ENCODE measurements around the gene SEPHS1.
A peak's percentile ranks its signal among the peaks of the same experiment; 100 is the strongest.
"Not testable (repeated sequence)": the region's sequence is repeated elsewhere in the genome, so short reads cannot be mapped to it uniquely, and the experiment has no call there.

Gene SEPHS1

DNA sequence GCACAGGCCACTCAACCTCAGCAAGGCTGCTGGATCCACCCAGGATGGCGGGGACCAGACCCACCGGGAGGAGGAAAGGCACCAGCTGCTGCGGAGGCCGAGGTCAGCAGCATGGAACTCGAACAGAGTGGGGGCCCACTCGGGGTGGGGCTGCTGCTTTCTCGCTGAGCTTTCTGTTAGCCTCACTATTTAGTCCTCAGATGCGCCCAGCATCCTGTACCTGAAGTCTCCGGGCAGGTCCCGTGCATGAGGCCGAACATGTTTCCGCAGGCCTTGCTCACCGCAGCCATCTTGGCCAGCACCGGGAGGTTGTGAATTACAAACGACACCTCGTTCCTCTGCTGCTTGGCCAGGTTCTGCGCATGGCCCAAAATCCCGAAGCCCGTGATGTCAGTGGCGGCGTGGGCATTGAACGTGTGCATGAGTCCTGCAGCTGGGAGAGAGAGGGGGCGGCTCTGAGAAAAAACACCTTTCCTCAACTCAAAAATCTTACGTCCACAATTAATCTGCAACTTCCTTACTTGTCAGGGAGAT is 25.4 kb downstream of the SEPHS1 start:
- DNase-seq = no peak

DNA sequence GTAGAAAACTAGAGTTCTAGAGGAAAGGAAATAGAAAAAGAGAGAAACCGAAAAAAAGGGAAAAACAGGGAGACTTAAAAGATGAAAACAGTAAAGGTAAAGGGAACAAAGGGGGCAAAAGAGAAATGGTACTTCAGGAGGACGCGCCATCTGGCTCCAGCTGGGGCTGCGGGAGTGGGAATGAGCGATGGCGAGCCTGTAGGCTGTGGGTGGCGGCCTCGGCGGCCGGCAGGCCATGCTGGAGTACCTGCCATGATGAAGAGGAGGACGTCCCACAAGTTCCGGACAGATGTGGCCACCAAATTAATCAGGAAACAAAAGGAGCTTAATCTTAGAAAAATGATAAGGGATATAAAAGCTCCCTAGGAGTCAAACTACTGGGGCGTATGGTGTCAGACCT is 26.5 kb downstream of the SEPHS1 start:
- DNase-seq = no peak

DNA sequence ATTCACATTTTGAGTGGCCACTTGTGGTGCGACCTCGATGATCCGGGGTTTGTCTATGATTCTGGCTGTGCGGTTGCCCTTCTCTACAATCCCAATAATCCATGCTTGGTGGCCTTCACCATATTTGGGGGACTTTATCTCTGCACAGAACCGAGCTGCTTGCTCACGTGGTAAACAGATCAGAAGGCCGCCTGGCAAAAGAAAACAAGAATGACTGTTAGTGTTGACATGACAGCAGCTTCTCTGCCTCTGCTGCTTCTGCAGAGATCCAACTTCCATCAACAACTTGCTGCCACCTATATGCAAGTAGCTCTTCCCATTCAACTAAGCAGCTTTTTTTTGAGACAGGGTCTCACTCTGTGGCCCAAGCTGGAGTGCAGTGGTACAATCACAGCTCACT is 28.9 kb downstream of the SEPHS1 start:
- DNase-seq = no peak

DNA sequence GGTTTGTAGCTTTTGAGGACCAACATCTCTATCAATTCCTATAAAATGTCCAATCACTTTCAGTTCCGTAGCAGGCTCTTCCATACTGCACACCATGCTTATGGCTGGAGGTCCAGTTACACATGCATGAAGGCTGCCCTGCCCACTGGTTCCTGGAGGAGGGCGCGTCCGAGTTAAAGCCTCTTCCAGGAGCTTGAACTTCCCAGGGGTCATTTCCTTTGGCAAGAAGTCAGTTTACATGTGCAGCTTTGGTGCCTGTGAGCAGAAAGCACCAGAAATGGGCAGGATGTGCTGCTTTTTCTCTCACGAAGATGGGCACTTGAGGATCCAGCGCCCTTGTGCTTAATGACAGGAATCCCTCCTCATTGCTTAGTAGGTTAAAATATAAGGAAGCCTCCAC is 30.6 kb downstream of the SEPHS1 start:
- DNase-seq = no peak

DNA sequence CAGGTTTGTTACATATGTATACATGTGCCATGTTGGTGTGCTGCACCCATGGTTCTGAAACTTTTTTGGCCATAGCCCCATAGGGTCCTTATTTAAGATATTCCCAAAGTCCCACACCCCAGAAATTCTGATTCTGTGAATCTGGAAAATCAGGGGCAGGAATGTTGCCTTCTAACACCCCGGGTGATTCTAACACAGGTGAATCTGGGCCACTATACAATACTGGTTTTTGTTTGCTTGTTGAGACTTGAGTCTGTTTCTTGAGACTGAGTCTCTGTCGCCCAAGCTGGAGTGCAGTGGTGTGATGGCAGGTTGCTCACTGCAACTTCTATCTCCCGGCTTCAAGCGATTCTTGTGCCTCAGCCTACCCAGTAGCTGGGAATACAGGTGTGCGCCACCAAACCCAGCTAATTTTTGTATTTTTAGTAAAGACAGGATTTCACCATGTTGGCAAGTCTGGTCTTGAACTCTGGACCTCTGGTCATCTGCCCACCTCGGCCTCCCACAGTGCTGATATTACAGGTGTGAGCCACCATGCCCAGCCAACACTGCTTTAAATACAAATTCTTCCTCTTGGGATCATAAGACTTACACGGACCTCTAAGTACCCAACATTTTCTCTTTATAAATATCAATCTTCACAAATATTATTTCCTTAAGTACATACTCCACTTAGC is 31.3 kb downstream of the SEPHS1 start:
- DNase-seq = no peak

DNA sequence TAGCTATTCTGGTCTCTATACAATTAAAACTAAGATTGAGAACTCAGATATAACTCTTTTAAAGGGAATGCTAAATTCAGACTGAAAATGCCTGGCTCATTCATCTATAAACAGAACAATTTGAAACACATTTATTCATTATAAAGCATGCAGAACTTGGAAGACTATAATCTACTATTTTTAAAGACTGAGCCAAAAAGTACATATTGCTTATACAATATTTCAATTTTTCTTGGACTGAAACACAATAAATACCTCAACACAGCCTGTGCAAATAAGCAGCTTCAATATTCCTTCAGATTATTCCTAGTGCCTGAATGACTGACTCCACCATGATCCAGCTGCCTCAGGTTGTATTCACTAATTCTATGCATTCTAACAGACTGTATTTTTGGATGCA is 32.7 kb downstream of the SEPHS1 start:
- no peak for DNase-seq

DNA sequence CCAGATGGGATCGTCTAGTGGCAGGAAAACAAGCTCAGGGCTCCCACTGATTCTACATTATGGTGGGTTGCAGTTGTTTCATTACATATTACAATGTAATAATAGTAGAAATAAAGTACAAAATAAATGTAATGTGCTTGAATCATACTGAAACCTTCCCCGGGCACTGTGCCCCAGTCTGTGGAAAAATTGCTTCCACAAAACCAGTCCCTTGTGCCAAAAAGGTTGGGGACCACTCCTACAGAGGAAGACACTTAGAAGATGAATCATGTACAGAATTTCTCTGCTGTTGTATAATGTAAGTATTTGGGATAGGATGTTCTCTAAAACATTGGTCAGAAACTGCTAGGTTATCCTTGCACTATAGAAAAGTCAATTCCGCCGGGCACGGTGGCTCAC is 36.9 kb downstream of the SEPHS1 start:
- no peak for DNase-seq

DNA sequence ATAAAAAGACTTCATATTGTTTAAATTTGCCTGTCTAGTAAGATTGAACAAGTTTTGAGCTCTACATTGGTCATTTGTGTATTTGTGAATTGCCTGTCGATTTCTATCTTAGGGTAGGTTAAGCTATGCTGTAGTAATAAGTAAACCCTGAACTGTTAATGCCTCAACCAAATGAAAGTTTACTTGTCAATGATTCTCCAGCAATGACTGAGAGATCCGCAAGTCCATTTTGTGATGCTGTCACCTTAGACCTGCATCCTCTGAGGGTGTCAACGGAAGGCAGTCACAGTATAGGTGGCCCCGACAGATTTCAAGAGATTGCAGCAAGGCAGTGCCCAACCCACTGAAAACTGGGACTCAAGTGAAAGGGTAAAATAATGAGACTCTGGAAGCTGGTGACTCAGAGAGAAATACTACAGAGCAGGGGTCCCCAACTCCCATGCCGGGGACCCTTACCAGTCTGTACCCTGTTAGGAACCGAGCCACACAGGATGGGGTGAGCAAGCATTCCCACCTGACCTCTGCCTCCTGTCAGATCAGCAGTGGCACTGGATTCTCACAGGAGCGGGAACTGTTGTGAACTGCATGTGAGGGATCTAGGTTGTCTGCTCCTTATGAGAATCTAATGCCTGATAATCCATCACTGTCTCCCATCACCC is 37.4 kb downstream of the SEPHS1 start:
- DNase-seq = no peak

DNA sequence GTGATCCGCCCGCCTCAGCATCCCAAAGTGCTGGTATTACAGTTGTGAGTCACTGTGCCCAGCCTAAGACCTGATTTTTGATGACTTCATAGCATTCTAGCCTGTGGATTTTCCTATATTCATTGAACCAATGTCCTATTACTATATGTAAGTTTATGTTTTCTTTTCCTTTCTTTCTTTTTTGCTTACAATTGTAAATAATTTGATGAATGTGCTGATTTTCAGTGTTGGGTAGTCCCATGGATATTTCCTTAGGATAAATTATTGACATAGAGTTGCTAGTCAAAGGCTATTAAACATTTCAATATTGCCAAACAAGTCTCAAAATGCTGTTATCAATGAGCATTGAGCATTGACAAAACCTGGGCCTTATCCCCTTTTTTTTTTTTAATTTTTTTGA is 38.3 kb downstream of the SEPHS1 start:
- DNase-seq = no peak

DNA sequence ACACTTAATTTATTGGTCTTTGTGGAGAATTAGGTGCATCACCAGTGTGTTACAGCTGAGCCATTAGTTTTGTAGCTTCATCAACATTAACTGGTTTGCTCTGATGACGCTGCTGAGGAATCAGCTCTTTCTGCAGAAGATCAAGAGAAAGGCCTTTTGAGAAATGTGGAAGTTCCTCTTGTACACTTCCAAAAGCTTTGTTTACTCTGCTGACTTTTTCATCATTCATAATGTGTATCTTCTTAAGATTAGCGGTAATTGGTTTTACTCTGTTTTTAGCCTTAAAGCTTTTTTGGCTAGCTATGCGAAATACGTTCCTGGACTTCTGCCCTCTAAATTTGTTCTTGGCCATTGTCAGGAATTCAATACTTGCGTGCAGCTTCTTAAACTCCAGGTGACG is 40.0 kb downstream of the SEPHS1 start:
- peak; percentile 30 for DNase-seq

DNA sequence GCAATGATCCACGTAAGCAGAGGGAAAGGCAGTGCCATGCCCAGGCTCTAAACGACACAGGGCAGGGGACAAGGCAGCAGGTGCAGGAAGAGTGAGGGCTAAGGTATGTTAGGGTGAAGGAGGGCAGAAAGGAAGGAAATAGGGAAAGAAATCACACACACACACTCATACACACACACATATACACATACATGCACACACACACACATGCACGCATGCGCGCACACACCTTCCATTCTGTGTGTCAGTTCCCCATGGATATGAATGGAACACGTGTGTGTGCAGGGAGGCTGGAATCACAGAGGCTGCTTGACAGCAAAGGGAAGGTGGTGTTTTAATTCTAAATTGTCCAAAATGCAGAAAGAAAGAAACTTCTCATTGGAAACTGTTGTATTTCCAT is 42.0 kb downstream of the SEPHS1 start:
- no peak for DNase-seq

DNA sequence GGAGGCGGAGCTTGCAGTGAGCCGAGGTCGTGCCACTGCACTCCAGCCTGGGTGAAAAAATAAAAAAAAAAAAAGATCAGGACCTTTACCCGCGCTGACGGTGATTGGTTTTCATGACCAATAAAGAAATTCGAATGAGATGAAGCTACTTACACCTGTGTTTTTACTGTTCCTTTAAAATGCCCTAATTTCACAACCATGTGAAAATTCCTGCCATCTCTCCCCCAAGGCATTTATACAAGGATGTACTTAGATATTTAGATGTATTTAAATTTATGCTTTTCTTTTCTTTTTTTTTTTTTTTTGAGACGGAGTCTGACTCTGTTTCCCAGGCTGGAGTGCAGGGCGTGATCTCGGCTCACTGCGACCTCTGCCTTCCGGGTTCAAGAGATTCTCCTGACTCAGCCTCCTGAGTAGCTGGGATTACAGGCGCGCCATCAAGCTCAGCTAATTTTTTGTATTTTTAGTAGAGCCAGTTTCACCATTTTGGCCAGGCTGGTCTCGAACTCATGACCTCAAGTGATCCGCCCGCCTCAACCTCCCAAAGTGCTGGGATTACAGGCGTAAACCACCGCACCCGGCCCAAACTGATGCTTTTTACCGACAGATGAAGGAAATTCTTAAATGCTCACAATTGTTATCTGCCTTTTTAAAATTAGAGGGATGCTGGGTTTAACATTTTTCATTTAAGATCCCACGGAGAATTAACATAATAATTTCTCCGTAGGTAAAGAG is 45.1 kb downstream of the SEPHS1 start:
- DNase-seq = no peak

DNA sequence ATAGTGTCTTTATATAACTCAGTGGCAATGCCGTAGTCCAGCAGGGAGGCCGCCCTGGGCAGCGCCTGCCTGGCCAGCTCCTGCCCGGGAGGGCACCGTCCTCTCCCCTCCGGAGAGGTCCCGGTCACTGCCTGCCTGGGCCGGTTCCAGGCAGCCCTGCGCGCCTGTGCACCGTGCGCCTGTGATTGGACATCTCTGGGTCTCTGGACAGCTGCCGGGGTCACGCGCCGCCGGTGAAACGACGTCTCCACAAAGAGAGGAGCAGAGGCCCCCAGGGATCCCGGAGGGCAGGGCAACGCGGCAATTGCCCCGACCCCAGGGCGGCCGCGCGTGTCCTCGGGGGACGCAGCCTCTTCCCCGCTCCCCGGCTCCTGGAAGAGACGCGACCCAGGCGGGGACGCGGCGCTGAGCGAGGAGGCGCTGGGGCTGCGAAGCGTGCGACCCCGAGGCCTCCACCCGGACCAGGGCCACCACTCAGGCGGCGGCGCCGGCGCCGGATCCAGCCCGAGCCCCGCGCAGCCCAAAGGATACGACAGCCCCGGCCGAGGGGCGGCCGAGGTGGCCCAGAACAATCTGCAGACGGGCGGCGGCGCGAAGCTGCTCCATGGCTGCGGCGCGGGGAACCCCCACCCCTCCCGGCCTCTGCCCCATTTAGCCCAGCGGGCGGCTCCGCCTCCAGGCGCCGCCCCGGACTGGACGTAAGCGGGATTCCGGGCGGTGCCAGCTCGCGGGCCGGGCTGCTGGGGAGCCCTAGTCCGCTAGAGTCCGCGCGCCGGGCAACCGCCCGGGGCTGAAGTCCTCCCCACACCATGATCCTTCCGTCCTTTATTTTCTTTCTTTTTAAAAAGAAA is 48.4 kb downstream of the SEPHS1 start, which contains the start of gene PHYH:
PHYH (minus strand) TSS at position 628 of the 851 bp plus-strand sequence; CDS start at position 606, 22 bp downstream.
- DNase-seq = peak; percentile 72

DNA sequence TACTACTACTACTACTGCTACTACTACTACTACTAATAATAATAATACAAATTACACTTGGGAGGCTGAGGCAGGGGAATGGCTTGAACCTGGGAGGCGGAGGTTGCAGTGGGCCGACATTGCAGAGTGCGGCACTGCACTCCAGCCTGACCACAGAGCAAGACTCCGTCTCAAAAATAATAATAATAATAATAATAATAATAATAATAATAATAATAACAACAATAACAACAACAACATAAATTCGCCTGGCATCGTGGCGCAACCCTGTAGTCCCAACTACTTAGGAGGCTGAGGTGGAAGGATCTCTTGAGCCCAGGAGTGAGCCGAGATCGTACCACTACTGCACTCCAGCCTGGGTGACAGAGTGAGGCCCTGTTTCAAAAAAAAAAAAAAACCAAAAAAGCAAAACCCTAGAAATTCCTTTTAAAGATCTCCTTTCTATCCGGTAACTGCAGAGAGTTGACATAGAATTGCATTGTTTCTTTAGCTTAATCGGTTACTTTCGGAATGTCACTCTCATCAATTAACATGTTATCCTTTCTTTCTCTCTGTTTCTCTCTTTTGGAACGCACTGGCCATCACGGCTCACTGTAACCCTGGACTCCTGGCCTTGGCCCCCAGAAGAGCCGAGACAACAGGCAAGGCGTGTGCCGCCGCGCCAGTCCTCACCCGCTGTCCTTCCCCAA is 49.2 kb downstream of the SEPHS1 start:
- DNase-seq = no peak

DNA sequence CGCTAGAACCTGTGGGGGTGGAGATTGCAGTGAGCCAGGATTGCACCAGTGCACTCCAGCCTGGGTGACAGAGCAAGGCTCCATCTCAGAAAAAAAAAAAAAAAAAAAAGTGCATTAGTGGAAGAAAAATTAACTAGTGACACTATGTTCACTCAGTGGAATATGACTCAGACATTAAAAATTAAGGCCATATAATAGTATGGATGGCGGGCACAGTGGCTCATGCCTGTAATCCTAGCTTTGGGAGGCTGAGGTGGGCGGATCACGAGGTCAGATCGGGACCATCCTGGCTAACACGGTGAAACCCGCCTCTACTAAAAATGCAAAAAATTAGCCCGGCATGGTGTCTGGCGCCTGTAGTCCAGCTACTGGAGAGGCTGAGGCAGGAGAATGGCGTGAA is 51.6 kb downstream of the SEPHS1 start:
- DNase-seq = no peak

DNA sequence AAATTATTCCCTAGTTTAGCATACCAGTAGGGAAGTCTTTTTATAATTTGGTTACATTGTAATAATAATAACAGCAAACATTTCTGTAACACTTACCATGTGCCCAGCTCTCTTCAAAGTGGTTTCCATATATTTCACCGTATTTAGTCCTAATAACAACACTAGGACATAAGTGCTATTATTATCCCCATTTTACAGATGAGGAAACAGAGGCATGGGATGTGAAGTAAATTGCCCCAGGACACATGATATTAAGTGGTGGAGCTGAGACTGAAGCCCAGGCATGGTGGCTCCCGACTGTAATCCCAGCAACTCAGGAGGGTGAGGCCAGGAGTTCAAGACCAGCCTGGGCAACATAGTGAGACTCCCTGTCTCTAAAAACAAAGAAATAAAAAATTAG is 53.3 kb downstream of the SEPHS1 start:
- no peak for DNase-seq

DNA sequence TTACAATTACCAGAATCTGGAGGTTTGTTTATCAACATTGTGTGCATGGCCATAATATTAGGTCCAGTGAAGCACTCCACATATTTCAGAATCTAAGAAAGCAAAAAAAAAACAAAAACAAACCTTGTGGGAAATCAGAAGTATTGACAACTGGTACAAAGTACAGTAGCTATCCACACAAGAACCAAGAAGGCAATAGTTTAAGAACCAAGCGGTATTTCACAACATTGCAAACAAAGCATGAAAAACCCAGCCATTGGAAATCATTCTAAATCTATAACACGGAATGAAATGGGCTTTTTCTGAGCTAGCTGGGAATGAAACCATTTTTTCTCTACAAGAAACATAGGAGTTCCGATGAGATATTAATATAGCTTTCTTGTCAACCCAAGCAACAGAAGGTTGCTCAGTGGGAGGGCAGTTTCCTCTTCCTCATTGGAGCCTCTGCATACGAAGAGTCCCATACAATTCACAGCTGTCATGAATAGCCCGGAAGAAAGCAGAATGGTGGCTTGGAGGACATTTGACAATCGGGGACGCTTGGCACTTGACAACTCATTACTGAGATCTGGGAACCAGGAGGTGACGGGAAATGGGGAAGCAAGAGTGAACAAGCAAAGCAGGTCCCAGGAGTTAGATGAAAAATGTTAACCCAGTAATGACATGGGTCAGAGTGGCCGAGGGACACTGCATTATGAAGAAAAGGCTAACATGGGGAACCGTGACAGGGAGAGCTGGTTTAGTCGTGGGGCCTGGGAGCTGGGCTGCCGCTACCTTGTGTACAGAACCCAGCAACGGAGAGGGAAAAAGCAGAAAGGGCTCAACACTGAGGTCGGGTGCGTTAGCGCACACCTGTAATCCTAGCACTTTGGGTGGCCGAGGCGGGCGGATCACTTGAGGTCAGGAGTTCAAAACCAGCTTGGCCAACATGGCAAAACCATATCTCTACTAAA is 56.0 kb downstream of the SEPHS1 start:
- peak; percentile 55 for DNase-seq

DNA sequence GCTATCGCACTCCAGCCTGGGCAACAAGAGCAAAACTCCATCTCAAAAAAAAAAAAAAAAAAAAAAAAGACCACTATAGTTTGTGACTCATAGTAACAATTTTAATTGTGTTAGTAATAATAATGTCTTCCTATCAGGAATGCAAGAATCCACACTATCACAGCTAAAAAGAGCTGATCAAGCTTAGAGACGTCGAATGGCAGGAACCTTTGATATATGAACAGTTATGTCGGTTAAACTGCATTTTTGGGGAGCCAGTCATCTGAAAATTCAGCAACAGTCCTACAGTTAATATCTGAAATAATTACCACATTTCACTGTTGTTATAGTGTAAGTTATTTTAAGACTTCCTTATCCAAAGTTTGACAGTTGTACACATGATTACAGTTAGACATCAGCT is 57.0 kb downstream of the SEPHS1 start:
- no peak for DNase-seq

DNA sequence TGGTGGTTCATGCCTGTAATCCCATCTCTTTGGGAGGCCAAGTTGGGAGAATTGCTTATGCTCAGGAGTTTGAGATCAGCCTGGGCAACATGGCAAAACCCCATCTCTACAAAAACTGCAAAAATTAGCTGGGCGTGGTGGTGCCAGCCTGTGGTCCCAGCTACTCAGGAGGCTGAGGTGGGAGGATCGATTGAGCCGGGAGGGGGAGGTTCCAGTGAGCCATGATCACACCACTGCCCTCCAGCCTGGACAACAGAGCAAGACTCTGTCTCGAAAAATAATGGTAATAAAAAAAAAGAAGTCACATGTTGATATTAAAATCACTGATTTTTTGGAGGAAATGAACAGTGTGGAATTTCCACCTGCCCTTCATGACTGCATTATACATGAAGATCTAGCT is 64.0 kb downstream of the SEPHS1 start:
- no peak for DNase-seq

DNA sequence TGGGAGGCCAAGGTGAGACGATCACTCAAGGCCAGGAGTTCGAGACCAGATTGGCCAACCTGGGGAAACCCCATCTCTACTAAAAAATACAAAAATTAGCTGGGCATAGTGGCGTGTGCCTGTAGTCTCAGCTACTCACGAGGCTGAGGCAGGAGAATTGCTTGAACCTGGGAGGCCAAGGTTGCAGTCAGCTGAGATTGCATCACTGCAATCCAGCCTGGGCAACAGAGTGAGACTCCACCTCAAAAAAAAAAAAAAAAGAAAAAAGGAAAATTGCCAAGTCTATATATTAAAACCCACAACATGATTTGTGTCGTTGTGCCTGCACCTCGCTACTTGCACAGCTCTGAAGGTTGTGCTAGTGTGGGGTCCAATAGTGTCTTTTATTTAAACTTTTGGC is 65.7 kb downstream of the SEPHS1 start:
- DNase-seq = not testable (repeated sequence)

DNA sequence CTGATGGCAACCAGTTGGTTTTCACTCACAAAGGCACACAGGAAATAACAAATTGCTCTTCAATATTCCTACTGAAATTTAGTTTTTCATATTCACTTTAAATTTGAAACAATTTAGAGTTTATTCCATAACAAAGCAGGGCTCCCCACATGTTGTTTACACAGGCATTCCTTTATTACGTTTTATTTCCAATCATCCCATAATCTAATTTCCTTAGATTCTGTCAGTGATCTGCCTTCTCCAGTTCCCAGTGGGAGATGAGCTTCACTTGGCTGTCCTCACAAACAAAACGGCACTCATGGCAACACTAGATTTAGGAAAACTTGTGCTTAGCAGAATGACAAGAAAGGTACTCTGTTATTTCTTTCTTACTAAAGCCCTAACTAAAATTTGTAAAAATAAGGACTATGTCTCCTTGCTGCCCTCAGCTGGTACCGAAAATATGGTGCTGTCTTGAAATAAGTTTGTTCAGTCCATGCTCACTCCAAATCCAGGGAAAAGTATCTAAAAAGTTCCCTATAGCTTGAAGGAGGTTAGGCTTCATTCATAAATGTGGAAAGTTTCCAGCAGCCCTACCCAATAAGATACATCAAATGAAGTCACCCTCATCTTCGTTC is 71.2 kb downstream of the SEPHS1 start:
- DNase-seq = peak; percentile 5

Data from MV-4-11 (cell line).